IgD-negative memory B cell (primary cell): ENCODE results near the gene TSC1. TPM values are rescaled to one million over a fixed set of nuclear protein-coding genes. Genes with fewer than 3 reads are reported as not detected.

Source experiments
- H3K27ac Mint-ChIP-seq, 3 donors: one replicate each; pipeline ENCODE4 v1.8.0; 2020 to 2022; ENCODE audit warnings: mild to moderate bottlenecking in 3 of 3, mixed read lengths in 3 of 3, moderate library complexity in 1 of 3
- H3K27me3 Mint-ChIP-seq: one replicate; pipeline ENCODE4 v1.8.0; 2021; ENCODE audit warnings: mixed read lengths
- H3K36me3 Mint-ChIP-seq: one replicate; pipeline ENCODE4 v1.8.0; 2020; ENCODE audit warnings: mild to moderate bottlenecking, mixed read lengths
- H3K4me1 Mint-ChIP-seq, 3 donors: one replicate each; pipeline ENCODE4 v1.8.0; 2020 to 2022; ENCODE audit warnings: mixed read lengths in 3 of 3, mild to moderate bottlenecking in 1 of 3
- H3K4me3 Mint-ChIP-seq, 4 donors: one replicate each; pipeline ENCODE4 v1.8.0; 2020 to 2022; ENCODE audit warnings: mild to moderate bottlenecking in 4 of 4, mixed read lengths in 4 of 4, moderate library complexity in 3 of 4
- H3K9me3 Mint-ChIP-seq, 3 donors: one replicate each; pipeline ENCODE4 v1.8.0; 2020 to 2021; ENCODE audit warnings: mixed read lengths in 3 of 3, mild to moderate bottlenecking in 1 of 3
- polyA plus RNA-seq: library from polyadenylated mRNA; unstranded; fragments of 300-500 nt; fragmentation: Illumina TruSeq; gene quantifications from one replicate; pipeline ENCODE4 v1.2.3, GENCODE V29; 2021

TSC1 gene
- polyA plus RNA-seq, 1 donor from 2014 or later = 8.9 TPM

GRCh38 chr9:132879457-132880323, 64.7 kb downstream of the TSC1 start:
- Mint-ChIP-seq H3K27me3 (peaks cover 2% of the 10 kb centered on the region), H3K27ac (peak overlapping the region; percentile 84 to 98 (median 88)), H3K4me3 (peak overlapping the region; percentile 81 to 97 (median 91)), H3K36me3 (no peaks in the 10 kb centered on the region), H3K9me3 (no peaks in the 10 kb centered on the region), H3K4me1 (peaks cover 8 to 14% (median 10%) of the 10 kb centered on the region in 3 donors)

- Mint-ChIP-seq H3K4me3 (peak within 1 kb of the TSS; percentile 81 to 97 (median 91)), H3K27me3 (peaks cover 2% of the 10 kb centered on the region), H3K9me3 (no peaks in the 10 kb centered on the region), H3K36me3 (no peaks in the 10 kb centered on the region), H3K27ac (peak within 1 kb of the TSS; percentile 84 to 98 (median 88)), H3K4me1 (peaks cover 9 to 14% (median 10%) of the 10 kb centered on the region in 3 donors)
These were observed 65.5 kb downstream of the TSC1 start, which contains the start of gene SPACA9 for GRCh38 chr9:132878695-132879456. Gene SPACA9 (plus strand): TSS chr9:132878898. CDS start chr9:132883948, 5,050 bp downstream.

DNA sequence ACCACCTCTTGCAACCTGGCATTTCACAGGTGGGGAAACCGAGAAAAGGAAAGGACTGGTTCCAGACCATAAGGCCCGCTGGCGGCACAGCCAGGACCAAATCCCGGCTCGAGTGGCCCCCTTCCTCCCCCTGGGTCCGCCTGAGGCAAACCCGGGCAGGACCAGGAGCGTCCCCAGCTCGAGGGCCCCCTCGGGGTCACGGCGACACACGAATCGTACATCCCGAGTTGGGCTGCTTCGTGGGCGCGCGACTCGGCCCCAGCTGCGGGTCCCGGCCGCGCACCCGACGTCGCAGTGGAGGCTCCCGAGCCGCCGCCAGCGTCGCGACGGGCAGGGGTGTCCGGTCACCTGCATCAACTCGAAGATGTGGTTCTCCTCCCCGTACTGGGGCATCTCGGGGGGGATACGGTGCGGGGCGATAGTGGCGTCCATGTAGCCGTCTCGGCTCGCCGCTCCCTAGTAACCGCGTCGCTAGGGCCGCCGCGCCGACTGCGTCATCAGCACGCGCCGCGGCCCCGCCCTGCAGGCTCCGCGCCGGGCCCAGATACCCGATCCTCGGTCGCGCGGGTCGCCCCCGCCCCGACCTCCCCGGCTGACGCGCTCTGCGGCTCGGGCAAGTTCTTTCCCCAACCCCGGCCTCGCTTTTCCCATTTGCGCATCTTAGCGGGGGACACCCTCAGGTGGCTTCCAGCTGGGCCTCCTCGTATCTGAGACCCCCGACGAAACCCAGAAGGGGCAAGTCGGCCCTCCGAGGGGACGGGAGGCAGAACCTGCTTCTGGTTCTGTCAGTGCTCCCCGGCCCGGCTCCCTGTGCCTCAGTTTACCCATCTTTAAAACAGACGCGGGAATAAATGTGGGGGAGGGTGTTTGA, 66.4 kb downstream of the TSC1 start, which contains the start of gene AK8:
Gene AK8, minus strand, starts transcription at position 461 of the 871 bp plus-strand sequence. Its CDS starts 29 bp downstream, at position 432.
- Mint-ChIP-seq H3K27ac (peak within 1 kb of the TSS; percentile 88 to 98 (median 88)), H3K4me1 (peaks cover 9 to 14% (median 14%) of the 10 kb centered on the region in 3 donors), H3K36me3 (no peaks in the 10 kb centered on the region), H3K27me3 (peaks cover 2% of the 10 kb centered on the region), H3K4me3 (peak within 1 kb of the TSS; percentile 81 to 97 (median 91)), H3K9me3 (no peaks in the 10 kb centered on the region)

GRCh38 chr9:132877458-132877823, 67.0 kb downstream of the TSC1 start:
- no peaks in the 10 kb centered on the region for H3K9me3 Mint-ChIP-seq
- H3K36me3 Mint-ChIP-seq = no peaks in the 10 kb centered on the region
- peaks cover 9 to 14% (median 14%) of the 10 kb centered on the region in 3 donors for H3K4me1 Mint-ChIP-seq
- peak overlapping the region; percentile 68 to 87 (median 76) for H3K4me3 Mint-ChIP-seq
- H3K27me3 Mint-ChIP-seq = peaks cover 2% of the 10 kb centered on the region
- H3K27ac Mint-ChIP-seq = peak overlapping the region in 1 of 3 donors; percentile 80

DNA sequence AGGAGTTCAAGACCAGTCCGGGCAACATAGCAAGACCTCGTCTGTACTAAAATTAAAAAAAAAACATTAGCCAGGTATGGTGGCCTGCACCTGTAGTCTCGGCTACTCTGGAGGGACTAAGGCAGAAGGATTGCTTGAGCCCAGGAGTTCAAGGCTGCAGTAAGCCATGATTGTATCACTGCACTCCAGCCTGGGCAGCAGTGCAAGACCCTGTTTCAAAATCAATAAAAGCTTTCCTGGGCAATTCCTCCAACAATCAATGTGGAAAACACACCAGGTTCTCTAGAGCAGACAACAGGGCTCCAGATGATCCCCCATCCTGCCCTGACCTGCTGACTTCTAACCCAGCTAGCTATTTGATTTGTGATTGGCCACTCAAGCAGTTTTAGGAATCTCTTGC, 67.6 kb downstream of the TSC1 start:
- Mint-ChIP-seq H3K4me1 (peaks cover 9 to 14% (median 14%) of the 10 kb centered on the region in 3 donors), H3K27me3 (peaks cover 2% of the 10 kb centered on the region), H3K4me3 (peak overlapping the region; percentile 68 to 87 (median 83)), H3K36me3 (no peaks in the 10 kb centered on the region), H3K9me3 (no peaks in the 10 kb centered on the region), H3K27ac (peak overlapping the region in 2 of 3 donors; percentile 80 to 88)

GRCh38 chr9:132875159-132875558, 69.3 kb downstream of the TSC1 start:
- Mint-ChIP-seq H3K9me3 (no peaks in the 10 kb centered on the region), H3K4me1 (peaks cover 9 to 14% (median 12%) of the 10 kb centered on the region in 3 donors), H3K27ac (no peak overlapping the region), H3K4me3 (peak overlapping the region in 1 of 4 donors; percentile 68), H3K36me3 (no peaks in the 10 kb centered on the region), H3K27me3 (peaks cover 2% of the 10 kb centered on the region)

DNA sequence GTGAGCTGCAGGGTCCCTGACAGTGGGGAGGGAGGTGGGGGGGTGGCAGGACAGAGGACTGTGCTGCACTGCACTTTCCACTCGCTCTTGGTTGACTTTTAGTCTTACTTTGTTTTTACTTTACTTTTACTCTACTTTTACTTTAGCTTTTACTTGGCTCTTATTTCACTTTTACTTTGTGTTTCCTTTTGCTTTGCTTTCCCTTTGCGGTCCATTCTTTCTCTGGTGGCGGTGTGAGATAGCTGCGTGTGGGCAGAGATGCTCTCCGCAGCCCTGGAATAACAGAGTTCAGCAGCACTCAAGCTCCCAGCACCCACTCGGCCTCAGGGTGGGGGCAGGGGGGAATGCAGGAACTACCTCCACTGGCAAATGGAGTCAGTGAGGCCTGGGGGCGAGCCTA, 71.0 kb downstream of the TSC1 start:
- H3K27ac Mint-ChIP-seq = peak overlapping the region in 1 of 3 donors; percentile 84
- peak overlapping the region in 2 of 4 donors; percentile 41 to 73 for H3K4me3 Mint-ChIP-seq
- no peaks in the 10 kb centered on the region for H3K36me3 Mint-ChIP-seq
- H3K27me3 Mint-ChIP-seq = peaks cover 2% of the 10 kb centered on the region
- H3K4me1 Mint-ChIP-seq = peaks cover 0 to 5% (median 2%) of the 10 kb centered on the region in 3 donors
- H3K9me3 Mint-ChIP-seq = no peaks in the 10 kb centered on the region

DNA sequence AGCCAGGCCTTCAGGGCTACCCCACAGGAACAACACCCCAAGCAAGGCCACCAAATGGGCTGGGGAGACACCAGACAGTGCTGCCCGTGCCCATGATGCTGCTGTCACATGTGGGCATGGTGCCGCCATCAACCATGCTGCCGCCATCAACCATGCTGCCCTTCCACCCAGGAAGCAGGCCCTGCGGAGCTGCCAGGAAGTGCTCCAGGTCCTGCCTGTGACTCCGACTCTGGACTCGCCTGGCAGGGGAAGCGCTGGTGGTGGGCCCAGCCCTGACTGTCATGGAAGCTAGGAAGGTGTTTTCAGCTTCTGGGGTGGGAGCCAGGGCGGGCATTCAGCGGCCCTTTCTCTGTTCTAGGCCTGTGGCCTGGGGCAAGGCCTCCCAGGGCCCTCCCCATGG, 75.2 kb downstream of the TSC1 start:
- Mint-ChIP-seq H3K4me3 (no peak overlapping the region), H3K27me3 (no peaks in the 10 kb centered on the region), H3K36me3 (no peaks in the 10 kb centered on the region), H3K27ac (no peak overlapping the region), H3K4me1 (peaks cover 0 to 5% (median 0%) of the 10 kb centered on the region in 3 donors), H3K9me3 (no peaks in the 10 kb centered on the region)

- Mint-ChIP-seq H3K4me3 (no peak overlapping the region), H3K4me1 (no peaks in the 10 kb centered on the region), H3K36me3 (no peaks in the 10 kb centered on the region), H3K27me3 (no peaks in the 10 kb centered on the region), H3K27ac (no peak overlapping the region), H3K9me3 (no peaks in the 10 kb centered on the region)
These were observed 77.5 kb downstream of the TSC1 start for GRCh38 chr9:132866898-132867297.

DNA sequence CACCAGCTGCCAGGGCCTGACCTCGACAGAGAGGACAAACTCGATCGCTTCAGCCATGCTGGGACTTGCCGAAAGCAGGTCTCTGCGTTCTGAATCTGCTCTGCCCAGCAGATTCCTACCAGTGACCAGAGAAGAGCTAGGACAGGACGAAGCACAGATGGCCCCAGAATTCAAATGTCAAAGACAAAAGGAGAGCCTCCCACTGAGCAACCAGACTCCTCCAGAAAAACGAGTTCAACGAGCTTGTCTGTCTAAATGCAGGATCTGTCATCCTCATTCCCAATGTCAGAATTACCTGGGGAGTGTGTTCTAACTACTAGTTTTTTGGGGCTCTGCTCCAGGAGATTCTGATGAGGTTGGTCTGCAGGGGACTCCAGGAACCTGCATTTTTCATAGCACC, 79.7 kb downstream of the TSC1 start:
- Mint-ChIP-seq H3K27ac (peak overlapping the region in 1 of 3 donors; percentile 78), H3K27me3 (no peaks in the 10 kb centered on the region), H3K4me3 (no peak overlapping the region), H3K4me1 (no peaks in the 10 kb centered on the region), H3K9me3 (no peaks in the 10 kb centered on the region), H3K36me3 (no peaks in the 10 kb centered on the region)

DNA sequence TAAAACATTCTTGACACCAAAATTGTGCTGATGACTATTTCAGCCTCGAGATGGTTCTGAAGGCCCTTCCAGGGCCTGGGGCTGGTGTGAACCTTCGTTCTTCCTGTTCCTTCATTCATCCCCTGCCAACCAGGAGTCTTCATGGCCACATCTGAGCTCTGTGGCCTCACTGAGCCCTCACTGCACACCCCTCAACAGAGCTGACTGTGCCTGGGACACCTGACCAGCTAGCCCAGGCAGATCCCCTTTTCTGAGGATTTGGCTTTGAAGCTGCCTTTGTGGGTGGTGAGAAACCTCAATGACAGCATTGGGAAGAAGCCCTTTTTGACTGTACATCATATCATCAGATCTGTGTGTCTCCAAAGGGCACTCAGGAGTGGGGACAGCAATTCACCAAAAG, 80.1 kb downstream of the TSC1 start:
- peaks cover 2% of the 10 kb centered on the region for H3K36me3 Mint-ChIP-seq
- no peaks in the 10 kb centered on the region for H3K4me1 Mint-ChIP-seq
- H3K4me3 Mint-ChIP-seq = no peak overlapping the region
- no peaks in the 10 kb centered on the region for H3K9me3 Mint-ChIP-seq
- peak overlapping the region in 1 of 3 donors; percentile 78 for H3K27ac Mint-ChIP-seq
- H3K27me3 Mint-ChIP-seq = no peaks in the 10 kb centered on the region

DNA sequence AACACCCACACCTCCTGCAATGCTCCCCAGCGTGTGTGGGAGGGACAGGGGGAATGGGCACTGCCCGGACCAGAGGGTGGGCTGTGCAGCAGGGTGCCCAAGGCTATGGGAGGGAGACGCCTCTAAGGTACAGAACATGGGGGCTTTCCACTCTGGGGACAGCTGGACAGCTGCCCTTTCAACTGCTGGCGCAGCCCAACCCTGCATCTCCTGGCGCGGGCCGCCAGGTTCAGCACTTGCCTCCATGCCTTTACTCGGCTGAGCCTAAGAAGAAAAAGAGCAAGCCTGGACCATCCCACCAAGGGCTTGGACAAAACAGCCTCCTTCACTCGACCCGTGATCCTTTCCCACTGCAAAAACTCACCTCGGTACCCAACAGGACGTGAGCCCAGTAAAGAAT, 81.3 kb downstream of the TSC1 start:
- H3K4me1 Mint-ChIP-seq = no peaks in the 10 kb centered on the region

GRCh38 chr9:132862533-132862932, 81.9 kb downstream of the TSC1 start:
- Mint-ChIP-seq H3K4me3 (no peak overlapping the region), H3K4me1 (no peaks in the 10 kb centered on the region)

More for the DNA sequence above, 81.3 kb downstream of the TSC1 start:
- Mint-ChIP-seq H3K27me3 (no peaks in the 10 kb centered on the region), H3K36me3 (peaks cover 2% of the 10 kb centered on the region), H3K4me3 (no peak overlapping the region), H3K9me3 (no peaks in the 10 kb centered on the region), H3K27ac (no peak overlapping the region)

GRCh38 chr9:132861666-132862065, 82.8 kb downstream of the TSC1 start:
- Mint-ChIP-seq H3K4me1 (no peaks in the 10 kb centered on the region), H3K9me3 (no peaks in the 10 kb centered on the region), H3K27me3 (no peaks in the 10 kb centered on the region), H3K4me3 (no peak overlapping the region), H3K27ac (no peak overlapping the region), H3K36me3 (peaks cover 2% of the 10 kb centered on the region)

More at GRCh38 chr9:132862533-132862932, 81.9 kb downstream of the TSC1 start:
- Mint-ChIP-seq H3K27ac (no peak overlapping the region), H3K9me3 (no peaks in the 10 kb centered on the region), H3K36me3 (peaks cover 2% of the 10 kb centered on the region), H3K27me3 (no peaks in the 10 kb centered on the region)
